ENCODE data around the gene EMC9.

The EMC9 gene

DNA sequence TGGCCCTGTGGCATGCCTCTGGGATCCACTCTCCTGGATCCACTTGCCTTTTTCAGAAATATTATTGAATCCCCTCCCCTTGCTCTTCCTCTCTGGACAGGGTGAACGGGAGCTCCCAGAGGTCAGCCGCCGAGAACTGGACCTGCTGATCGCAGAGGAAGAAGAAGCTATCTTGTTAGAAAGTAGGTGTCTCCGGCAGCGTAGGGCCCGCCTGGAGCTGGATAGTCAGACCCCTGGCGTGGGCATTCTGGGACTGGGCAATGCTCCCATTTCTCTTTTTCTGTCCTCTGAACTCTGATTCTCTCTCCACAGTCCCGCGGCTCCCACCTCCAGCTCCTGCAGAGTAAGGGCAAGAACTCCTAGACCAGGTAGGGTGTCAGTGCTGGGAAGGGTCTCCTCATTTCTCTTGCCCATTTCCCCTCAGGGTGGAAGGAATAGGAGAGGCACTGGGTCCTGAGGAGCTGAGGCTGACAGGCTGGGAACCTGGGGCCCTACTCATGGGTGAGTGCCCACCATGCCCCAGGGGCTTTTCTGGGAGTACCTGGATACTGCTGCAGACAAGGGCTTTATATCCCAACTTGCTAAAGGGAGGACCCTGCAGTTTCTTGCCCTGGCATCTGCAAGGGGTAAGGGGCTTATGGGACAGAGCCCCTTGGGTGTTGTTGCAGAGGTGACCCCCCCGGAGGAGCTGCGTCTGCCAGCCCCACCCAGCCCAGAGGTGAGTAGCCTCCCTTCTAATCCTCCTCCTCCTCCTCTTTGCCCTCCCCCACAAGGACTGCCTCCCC is 35.8 kb upstream of the EMC9 start:
- DNase-seq = no peak

- DNase-seq = no peak
These were observed 35.2 kb upstream of the EMC9 start for GRCh38 chr14:24176599-24176998.

DNA sequence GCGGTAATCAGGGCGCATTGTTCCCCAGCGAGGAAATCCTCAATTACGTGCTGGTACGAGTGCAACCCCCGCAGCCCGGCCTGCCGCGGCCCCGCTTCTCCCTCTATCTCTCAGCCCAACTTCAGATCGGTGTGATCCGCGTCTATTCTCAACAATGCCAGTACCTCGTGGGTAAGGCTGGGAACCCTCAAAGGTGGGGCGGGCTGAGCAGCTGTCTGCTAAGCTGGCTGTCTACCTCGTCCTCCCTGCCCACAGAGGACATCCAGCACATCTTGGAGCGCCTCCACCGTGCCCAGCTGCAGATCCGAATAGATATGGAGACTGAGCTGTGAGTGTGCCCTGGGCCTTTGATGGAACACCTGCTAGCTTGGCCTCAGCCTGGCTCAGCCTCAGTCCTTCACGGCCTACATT is 31.5 kb upstream of the EMC9 start:
- DNase-seq = no peak

DNA sequence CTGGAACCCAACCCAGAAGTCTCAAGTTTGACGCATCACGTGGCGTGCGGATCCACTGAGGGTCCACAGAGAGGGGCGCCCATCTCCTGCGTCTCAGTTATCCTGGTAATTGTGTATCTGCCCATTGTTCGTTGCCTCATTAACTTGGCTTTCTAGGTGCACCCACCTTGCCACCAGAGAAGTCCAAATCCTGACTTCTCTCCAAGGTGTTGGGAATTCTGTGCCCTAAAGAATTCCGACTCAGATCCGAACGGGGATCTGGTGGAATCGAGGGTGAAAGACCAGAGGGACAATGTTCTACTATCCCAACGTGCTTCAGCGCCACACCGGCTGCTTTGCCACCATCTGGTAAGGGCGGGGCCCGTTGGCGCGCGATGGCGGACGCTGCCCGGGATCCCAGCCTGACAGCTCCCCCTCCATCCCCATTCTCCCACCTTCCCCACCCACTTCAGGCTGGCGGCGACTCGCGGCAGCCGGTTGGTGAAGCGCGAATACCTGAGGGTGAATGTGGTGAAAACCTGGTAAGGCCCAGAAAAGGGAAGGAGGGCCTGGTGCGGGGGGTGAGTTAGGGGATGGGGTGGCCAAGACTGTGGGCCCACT is 31.0 kb upstream of the EMC9 start:
- DNase-seq = no peak

DNA sequence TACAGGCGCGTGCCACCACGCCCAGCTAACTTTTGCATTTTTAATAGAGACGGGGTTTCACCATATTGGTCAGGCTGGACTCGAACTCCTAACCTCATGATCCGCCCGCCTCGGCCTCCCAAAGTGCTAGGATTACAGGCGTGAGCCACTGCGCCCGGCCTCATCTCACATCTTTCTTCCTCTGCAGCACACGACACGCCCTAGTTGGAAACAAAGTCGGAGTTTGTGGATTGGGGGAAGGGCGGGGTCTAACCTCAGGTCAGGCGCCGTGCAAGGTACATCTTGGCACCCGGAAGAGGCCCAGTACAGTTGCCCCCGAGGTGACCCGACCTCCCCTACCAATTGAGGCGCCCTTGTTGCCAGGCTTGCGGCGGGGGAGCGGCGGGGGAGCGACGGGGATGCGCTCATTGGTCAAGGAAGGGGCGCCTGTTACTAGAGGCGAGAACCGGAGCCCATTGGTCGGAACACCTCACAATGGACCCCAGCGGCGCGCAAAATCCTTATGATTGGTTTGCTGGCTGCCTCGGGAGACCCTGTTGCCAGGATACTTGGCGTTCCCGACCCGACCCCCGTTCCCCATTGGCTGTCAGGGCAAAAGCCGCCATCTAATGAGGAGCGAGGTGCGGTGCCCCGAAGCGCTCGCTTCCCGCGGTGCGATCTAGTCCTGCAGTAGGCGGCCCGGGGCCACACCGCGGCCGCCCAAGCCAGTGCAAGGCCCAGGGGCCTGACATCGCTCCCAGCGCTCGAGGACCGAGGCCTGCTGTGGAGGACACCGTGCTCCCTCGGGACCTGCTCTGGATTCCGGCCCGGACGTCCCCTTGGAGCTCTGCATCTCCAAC is 30.2 kb upstream of the EMC9 start, which contains the start of gene REC8:
REC8 (plus strand) TSS at position 659 of the 839 bp plus-strand sequence. CDS start 473 bp downstream, outside the sequence.
- DNase-seq = peak; percentile 66

- DNase-seq = no peak
These were observed 26.2 kb upstream of the EMC9 start for GRCh38 chr14:24167469-24168114.

- no peak for DNase-seq
These were observed 24.4 kb upstream of the EMC9 start for GRCh38 chr14:24165785-24166184.

GRCh38 chr14:24164518-24164991 is 23.2 kb upstream of the EMC9 start:
- no peak for DNase-seq

GRCh38 chr14:24162093-24162492 is 20.7 kb upstream of the EMC9 start:
- peak; percentile 25 for DNase-seq

DNA sequence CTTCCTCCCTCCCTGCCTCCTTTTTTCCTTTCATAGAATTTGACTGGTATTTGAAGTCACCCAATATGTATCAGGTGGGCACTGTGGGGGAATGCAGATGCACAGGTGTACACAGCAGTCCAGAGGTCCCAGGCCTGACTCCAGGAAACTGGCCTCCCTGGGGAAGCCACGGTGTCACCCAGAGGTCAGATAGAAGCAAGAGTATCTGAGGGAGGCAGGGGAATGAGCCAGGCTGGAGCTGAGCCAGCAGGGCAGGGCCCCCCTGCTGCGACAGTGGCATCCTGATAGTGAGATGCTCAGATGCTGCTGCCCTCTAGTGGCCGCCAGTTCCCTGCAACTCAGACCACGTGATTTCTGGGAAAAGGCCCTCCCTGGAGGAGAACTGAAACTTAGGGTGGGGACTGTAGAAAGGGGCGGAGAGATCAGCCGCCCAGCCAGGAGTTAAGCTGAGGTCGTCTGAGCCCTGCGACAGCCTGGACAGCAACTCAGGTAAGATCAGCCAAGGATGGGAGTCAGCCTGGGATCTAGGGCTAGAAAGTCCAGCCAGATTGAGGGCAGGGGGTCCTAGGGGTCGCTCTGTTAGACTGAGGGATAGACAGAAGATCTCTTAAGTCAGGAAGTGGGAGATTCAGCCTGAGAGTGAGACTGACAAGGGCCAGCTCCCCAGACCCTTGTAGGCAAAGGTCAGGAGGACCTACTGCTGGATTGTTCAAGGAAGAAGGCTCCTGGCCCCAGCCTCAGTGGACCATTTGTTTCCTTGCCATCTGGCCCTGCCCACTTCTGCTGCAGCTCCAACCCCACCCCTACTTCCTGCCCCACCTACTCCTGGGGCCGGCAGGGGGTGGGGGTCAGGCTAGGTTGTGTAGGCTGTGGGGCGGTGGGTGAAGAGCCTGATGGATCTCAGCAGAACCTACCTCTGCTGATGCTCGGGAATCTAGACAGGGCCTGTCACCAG is 19.7 kb upstream of the EMC9 start, which contains the start of gene IRF9:
IRF9 (plus strand) TSS at position 416 of the 955 bp plus-strand sequence. CDS start 880 bp downstream, outside the sequence.
- peak; percentile 93 for DNase-seq

- DNase-seq = no peak
These were observed 19.1 kb upstream of the EMC9 start for GRCh38 chr14:24160499-24160849.

- no peak for DNase-seq
These were observed 18.5 kb upstream of the EMC9 start for GRCh38 chr14:24159777-24160498.

GRCh38 chr14:24157331-24157730 is 15.9 kb upstream of the EMC9 start:
- no peak for DNase-seq

DNA sequence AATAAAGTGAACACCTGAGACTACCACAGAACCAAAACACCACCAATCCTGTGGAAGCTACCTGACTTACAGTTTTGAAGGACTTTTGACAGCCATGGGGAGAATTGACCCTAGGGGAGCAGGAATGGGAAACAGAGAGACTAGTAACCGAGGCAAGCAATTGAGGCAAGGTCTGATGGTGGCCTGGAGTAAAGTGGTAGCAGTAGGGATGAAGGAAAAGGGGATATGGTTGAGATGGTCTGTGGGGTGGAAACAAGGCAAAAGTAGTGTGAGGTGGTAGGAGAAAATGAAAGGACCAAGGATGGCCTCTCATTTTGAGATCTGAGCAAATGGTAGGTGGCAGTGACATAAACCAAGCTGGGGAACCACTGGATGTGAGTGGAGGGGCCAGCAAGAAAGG is 15.4 kb upstream of the EMC9 start:
- no peak for DNase-seq

DNA sequence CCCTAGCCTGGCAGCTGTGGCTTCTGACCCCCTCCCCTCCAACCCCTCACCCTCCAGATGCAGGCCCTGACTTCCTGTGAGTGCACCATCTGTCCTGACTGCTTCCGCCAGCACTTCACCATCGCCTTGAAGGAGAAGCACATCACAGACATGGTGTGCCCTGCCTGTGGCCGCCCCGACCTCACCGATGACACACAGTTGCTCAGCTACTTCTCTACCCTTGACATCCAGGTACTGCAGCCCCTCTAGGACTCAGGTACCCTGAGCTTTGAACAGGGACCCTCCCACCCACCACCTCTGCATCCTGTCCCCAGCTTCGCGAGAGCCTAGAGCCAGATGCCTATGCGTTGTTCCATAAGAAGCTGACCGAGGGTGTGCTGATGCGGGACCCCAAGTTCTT is 13.7 kb upstream of the EMC9 start:
- DNase-seq = no peak

DNA sequence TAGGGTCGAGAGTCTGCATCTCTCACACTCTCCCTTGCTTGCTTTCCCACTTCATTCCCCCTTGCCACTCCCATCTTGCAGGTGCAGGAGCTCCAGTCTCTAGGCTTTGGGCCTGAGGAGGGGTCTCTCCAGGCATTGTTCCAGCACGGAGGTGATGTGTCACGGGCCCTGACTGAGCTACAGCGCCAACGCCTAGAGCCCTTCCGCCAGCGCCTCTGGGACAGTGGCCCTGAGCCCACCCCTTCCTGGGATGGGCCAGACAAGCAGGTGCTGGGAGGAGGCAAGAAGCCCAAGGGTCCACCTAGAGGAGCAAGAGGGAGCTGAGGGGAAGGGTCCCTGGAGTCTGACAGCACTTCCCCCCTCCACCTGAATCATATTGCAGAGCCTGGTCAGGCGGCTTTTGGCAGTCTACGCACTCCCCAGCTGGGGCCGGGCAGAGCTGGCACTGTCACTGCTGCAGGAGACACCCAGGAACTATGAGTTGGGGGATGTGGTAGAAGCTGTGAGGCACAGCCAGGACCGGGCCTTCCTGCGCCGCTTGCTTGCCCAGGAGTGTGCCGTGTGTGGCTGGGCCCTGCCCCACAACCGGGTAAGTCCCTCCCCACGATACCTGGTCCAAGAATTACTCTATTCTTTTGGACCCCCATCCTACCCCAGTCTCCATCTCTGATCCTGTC is 10.2 kb upstream of the EMC9 start:
- no peak for DNase-seq

GRCh38 chr14:24150993-24151392 is 9.6 kb upstream of the EMC9 start:
- no peak for DNase-seq

- no peak for DNase-seq
These were observed 9.2 kb upstream of the EMC9 start for GRCh38 chr14:24150567-24150966.

GRCh38 chr14:24150061-24150460 is 8.7 kb upstream of the EMC9 start:
- DNase-seq = no peak

- DNase-seq = no peak
These were observed 8.0 kb upstream of the EMC9 start for GRCh38 chr14:24149302-24149969.

All from stimulated activated naive CD4-positive, alpha-beta T cell treated with Interleukin-2 at 50 U/mL for 16 hours (primary cell).